Measurements from ENCODE around the gene ZSWIM6.
"Not testable (repeated sequence)": the region's sequence is repeated elsewhere in the genome, so short reads cannot be mapped to it uniquely, and the experiment has no call there.

ZSWIM6 gene

GRCh38 chr5:61417340-61417739 lies 85.3 kb downstream of the ZSWIM6 start:
- no peak for DNase-seq (ENCODE audit: low read depth in 2 of 2)
- TF ChIP-seq, protein P1, sequence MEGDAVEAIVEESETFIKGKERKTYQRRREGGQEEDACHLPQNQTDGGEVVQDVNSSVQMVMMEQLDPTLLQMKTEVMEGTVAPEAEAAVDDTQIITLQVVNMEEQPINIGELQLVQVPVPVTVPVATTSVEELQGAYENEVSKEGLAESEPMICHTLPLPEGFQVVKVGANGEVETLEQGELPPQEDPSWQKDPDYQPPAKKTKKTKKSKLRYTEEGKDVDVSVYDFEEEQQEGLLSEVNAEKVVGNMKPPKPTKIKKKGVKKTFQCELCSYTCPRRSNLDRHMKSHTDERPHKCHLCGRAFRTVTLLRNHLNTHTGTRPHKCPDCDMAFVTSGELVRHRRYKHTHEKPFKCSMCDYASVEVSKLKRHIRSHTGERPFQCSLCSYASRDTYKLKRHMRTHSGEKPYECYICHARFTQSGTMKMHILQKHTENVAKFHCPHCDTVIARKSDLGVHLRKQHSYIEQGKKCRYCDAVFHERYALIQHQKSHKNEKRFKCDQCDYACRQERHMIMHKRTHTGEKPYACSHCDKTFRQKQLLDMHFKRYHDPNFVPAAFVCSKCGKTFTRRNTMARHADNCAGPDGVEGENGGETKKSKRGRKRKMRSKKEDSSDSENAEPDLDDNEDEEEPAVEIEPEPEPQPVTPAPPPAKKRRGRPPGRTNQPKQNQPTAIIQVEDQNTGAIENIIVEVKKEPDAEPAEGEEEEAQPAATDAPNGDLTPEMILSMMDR (IDR thresholded peaks at IDR 0.05; ENCODE audit: low read depth, low read length): no peak
- no peak overlapping the region for H3K4me3 ChIP-seq (replicated peaks in 1 of 2; ENCODE audit: low read depth in 2 of 2, low read length in 2 of 2)

DNA sequence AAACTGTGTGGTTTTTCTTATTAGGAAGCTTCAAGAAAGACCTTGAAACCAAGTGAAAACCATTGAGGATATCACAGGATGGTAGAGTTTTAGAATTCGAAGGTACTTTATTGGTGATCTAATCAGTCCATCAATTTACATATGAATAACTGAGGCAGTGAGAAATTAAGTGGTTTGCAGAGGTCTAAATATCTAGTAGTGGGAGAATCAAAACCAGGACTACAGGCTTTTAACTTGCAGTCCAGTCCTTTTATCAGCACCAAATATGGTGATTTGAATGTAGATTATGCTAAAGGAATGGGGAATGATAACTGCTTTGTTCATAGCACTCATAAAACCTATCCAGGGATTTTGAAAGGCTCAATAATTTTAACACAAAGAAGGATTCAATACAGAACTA lies 85.8 kb downstream of the ZSWIM6 start:
- TF ChIP-seq, protein P1 (IDR thresholded peaks at IDR 0.05; ENCODE audit: low read depth, low read length): no peak
- H3K4me3 ChIP-seq (replicated peaks in 1 of 2; ENCODE audit: low read depth in 2 of 2, low read length in 2 of 2): no peak overlapping the region

GRCh38 chr5:61419106-61419505 lies 87.0 kb downstream of the ZSWIM6 start:
- no peak overlapping the region for H3K4me3 ChIP-seq (replicated peaks in 1 of 2; ENCODE audit: low read depth in 2 of 2, low read length in 2 of 2)
- DNase-seq (ENCODE audit: low read depth in 2 of 2): no peak
- TF ChIP-seq, protein P1 (IDR thresholded peaks at IDR 0.05; ENCODE audit: low read depth, low read length): no peak

More for the DNA sequence above, 85.8 kb downstream of the ZSWIM6 start:
- DNase-seq (ENCODE audit: low read depth in 2 of 2): no peak

GRCh38 chr5:61420016-61420415 lies 88.0 kb downstream of the ZSWIM6 start:
- H3K4me3 ChIP-seq (replicated peaks in 1 of 2; ENCODE audit: low read depth in 2 of 2, low read length in 2 of 2): no peak overlapping the region
- DNase-seq (ENCODE audit: low read depth in 2 of 2): no peak
- TF ChIP-seq, protein P1 (IDR thresholded peaks at IDR 0.05; ENCODE audit: low read depth, low read length): no peak

- not testable (repeated sequence) for DNase-seq (ENCODE audit: low read depth in 2 of 2)
Measured at GRCh38 chr5:61421262-61421661, 89.2 kb downstream of the ZSWIM6 start.

DNA sequence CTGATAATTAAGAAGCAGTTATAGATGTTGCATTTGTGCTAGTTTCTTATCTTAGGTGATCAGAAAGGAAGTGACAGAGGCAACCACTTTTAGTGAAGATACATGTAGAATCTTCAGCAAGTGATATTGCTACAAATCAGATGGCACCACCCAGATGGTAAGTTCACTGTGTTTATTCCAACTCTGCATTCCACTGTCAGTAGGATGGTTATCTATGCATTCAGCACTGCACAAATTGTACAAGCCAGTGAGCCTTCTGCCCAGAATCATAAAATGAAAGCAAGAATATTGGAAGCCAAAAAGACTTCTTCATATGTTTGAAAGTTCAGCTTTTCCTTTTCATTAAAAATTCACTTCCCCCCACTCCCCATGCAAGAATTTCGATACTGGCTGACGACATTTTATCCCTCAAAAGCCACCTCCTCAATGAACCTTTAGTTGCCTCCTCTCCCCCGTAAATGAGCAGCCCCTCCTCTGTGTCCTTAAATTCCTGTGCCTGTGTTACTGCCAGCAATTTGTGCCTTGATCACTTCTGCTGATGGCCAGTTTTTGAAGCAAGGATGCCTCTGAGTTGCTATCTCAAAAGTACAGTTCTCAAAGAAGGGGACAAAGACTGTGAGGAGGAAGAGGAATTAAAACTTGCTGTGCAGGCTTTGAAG lies 91.6 kb downstream of the ZSWIM6 start:
- DNase-seq (ENCODE audit: low read depth in 2 of 2): peak in 1 of 2 donors; percentile 31

More at GRCh38 chr5:61421262-61421661, 89.2 kb downstream of the ZSWIM6 start:
- not testable (repeated sequence) for H3K4me3 ChIP-seq (replicated peaks in 1 of 2; ENCODE audit: low read depth in 2 of 2, low read length in 2 of 2)

DNA sequence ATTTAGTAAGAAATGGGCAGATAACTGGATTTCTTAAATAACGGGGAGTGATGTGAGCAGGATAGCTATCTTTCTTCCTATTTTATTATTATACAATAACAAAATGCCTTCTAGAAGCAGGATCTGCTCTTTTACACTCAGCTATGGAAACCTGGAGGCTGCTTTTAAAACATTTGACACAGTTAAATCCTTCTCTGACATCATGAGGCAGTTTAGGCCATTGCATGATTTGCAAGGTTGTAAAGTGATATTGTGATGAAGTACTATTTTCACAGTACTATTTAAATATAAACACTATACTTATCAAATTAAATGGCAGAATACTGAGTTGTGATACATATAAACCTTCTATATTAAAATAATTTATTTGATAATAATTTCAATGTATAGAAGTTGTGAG lies 93.9 kb downstream of the ZSWIM6 start:
- TF ChIP-seq, protein P1 (IDR thresholded peaks at IDR 0.05; ENCODE audit: low read depth, low read length): no peak
- DNase-seq (ENCODE audit: low read depth in 2 of 2): no peak
- H3K4me3 ChIP-seq (replicated peaks in 1 of 2; ENCODE audit: low read depth in 2 of 2, low read length in 2 of 2): no peak overlapping the region

More for the DNA sequence above, 91.6 kb downstream of the ZSWIM6 start:
- TF ChIP-seq, protein P1 (IDR thresholded peaks at IDR 0.05; ENCODE audit: low read depth, low read length): no peak
- H3K4me3 ChIP-seq (replicated peaks in 1 of 2; ENCODE audit: low read depth in 2 of 2, low read length in 2 of 2): peak overlapping the region in 1 of 2 donors; percentile 23
